IPS-18a (cell line): Measurements from ENCODE around the gene PEX10.

Experiments used
- H3K27ac ChIP-seq: one replicate; pipeline ENCODE4 v1.5.1; 2013; ENCODE audit warnings: low read length
- H3K27me3 ChIP-seq: one replicate; pipeline ENCODE4 v1.6.1; 2013; ENCODE audit warnings: mild to moderate bottlenecking, low read length; ENCODE audit not compliant: control insufficient read depth, insufficient read depth
- H3K36me3 ChIP-seq: one replicate; pipeline ENCODE4 v1.6.1; 2013; ENCODE audit warnings: low read depth, low read length; ENCODE audit not compliant: control insufficient read depth
- H3K4me1 ChIP-seq: one replicate; pipeline ENCODE4 v1.6.1; 2013; ENCODE audit warnings: low read depth, low read length; ENCODE audit not compliant: control insufficient read depth
- H3K4me3 ChIP-seq: one replicate; pipeline ENCODE4 v1.5.1; 2013; ENCODE audit warnings: low read length
- H3K9ac ChIP-seq: one replicate; pipeline ENCODE4 v1.6.1; 2013; ENCODE audit warnings: mild to moderate bottlenecking, low read length, moderate library complexity
- H3K9me3 ChIP-seq: one replicate; pipeline ENCODE4 v1.6.1; 2013; ENCODE audit warnings: low read depth, low read length; ENCODE audit not compliant: control insufficient read depth

Gene PEX10

DNA sequence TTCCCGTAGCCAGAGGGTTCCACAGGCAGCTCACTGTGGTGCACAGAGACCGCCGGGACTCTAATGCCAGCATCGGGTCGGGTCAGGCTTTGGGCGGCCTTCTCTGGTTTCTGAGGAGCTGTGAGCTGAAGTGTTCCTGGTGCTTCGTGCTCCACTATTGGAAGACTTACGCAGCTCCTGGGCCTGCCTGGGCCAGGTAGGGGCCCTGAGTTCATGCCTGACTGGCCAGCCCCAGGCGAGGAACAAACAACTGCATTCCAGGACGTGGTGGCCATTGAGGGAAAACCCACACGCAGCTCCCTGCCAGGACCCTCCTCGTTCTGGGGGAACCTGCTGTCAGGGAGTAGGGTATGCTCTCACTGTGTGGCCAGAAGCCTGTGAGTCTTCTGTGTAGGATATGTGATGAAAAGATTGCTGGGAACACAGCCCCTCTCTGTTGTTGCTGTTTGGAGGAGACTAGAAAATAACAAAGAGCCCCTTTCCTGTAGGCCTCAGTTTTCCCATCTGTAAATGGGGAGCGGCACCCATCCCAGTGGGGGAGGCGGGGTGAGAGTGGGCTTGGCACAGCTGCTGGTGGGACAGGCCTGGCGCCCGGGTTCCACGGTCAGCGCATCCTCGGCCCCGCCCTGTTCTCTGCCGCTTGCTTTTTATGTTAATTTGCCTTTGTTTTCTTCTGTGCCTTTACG, 12.3 kb downstream of the PEX10 start:
- H3K36me3 ChIP-seq, result peaks cover 34% of the 10 kb centered on the region
- H3K4me1 ChIP-seq, result no peaks in the 10 kb centered on the region
- H3K9me3 ChIP-seq, result no peaks in the 10 kb centered on the region
- H3K4me3 ChIP-seq, result no peak overlapping the region
- no peak overlapping the region for H3K9ac ChIP-seq
- H3K27ac ChIP-seq, result no peak overlapping the region
- no peaks in the 10 kb centered on the region for H3K27me3 ChIP-seq

DNA sequence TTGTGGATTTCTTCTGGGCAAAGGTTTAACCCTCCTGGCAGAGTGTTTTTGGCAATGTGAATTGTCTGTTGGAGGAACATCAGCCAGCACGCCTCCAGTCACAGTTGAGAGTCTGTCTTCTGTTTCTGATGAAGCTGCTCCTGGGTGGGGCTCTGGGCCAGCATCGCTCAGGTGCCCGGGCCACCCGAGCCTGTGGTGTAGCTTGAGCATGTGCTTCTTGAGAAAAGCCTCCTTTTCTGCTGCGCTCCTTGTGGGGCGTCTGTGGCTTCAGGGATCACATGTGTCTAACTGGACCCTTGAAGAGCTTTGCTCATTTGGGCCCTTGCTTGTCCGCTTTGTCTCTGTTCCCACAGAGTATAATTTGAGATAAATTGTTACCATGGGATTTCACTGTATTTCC, 13.5 kb downstream of the PEX10 start:
- Histone ChIP-seq H3K9me3 (no peaks in the 10 kb centered on the region), H3K9ac (no peak overlapping the region), H3K4me1 (no peaks in the 10 kb centered on the region), H3K4me3 (no peak overlapping the region), H3K36me3 (peaks cover 23% of the 10 kb centered on the region), H3K27me3 (no peaks in the 10 kb centered on the region), H3K27ac (no peak overlapping the region)

DNA sequence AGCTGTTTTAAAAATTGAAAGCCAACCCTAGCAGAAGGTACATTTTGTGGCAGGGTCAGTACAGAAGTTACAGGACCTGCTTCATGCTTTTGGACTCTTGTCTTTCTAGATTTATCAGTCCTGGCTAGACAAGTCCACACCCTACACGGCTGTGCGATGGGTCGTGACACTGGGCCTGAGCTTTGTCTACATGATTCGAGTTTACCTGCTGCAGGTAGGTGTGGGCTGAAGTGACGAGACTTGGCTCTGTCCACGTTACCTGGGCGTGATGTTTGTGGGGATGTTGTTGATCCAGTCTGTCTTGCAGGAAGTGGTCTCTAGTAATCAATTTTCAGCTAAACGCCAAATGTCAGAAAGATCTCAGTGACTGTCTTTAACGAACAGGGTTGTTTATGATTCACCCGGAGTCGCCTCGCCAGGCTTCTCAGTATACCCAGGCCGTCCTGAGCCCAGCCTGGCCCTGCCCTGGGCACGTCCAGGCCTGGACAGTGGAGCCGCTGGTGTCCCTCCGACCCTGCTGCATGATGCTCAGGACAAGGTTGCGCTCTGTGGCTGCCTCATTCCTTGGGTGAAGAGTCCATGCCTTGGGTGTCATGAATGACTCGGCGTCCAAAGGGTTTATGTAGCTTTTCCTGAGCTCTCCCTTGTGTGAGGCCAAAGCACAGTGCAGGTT, 15.2 kb downstream of the PEX10 start:
- H3K27ac ChIP-seq, result no peak overlapping the region
- no peak overlapping the region for H3K9ac ChIP-seq
- H3K4me3 ChIP-seq, result no peak overlapping the region
- peaks cover 4% of the 10 kb centered on the region for H3K4me1 ChIP-seq
- H3K9me3 ChIP-seq, result no peaks in the 10 kb centered on the region
- no peaks in the 10 kb centered on the region for H3K27me3 ChIP-seq
- peaks cover 17% of the 10 kb centered on the region for H3K36me3 ChIP-seq

DNA sequence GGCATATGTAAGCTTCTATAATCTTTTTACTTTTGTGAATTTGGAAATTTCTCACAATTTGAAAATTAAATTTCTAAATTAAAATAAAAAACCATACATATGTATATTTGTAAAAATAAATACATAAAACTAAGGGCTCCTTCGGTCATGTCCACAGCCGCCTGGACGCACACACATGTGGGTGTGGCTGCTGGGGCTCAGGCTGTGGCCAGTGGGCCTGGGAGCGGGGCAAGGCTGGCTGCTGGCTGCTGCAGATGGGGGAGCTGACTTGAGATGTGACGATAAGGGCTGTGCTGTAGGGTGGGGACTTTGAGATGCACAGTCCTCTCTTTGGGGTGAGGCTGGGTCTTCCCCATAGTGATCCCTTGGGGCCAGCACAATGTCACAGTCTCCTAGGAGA, 15.9 kb downstream of the PEX10 start:
- H3K9me3 ChIP-seq, result no peaks in the 10 kb centered on the region
- no peak overlapping the region for H3K4me3 ChIP-seq
- H3K27me3 ChIP-seq, result no peaks in the 10 kb centered on the region
- no peak overlapping the region for H3K27ac ChIP-seq
- no peak overlapping the region for H3K9ac ChIP-seq
- H3K36me3 ChIP-seq, result peaks cover 17% of the 10 kb centered on the region
- H3K4me1 ChIP-seq, result peaks cover 4% of the 10 kb centered on the region

DNA sequence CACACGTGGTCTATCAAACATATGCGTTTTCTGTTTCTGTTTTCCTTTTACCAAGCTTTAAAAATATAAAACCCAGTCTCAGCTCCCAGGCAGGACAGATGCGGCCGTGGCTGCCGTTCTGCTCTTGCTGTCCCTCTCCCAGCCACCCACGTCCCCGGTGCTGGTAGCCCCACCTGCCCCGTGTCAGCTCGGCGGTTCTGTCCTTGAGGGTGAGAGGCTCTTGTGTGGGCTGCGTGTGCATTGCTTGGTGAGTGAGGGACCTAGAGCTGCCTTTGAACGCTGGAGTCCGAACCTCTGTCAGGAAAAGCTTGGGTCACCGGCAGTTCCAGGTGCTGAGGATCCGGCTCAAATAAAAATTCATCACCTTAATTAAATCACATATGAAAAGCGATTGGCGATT, 16.3 kb downstream of the PEX10 start:
- peaks cover 17% of the 10 kb centered on the region for H3K36me3 ChIP-seq
- no peak overlapping the region for H3K27ac ChIP-seq
- no peak overlapping the region for H3K4me3 ChIP-seq
- no peaks in the 10 kb centered on the region for H3K27me3 ChIP-seq
- no peaks in the 10 kb centered on the region for H3K9me3 ChIP-seq
- H3K4me1 ChIP-seq, result peaks cover 4% of the 10 kb centered on the region
- H3K9ac ChIP-seq, result no peak overlapping the region

DNA sequence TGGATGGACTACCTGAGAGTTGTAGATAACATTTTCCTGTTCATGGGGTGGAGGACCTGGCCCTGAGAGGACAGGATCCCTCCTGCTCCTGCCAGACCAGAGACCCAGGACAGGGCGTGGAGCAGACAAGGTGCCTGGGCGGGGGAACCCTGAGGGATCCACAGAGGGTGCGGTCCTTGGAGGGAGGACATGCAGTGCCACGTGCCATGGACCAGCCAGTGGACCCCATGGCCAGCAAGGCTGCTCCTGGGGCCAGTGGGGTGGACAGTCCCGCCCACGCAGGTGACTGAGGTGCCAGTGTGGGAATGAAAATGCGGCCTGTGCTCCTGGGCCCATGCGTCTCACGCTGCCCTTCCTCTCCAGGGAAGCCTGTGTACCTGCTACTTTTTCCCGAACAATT, 17.1 kb downstream of the PEX10 start:
- peaks cover 17% of the 10 kb centered on the region for H3K36me3 ChIP-seq
- no peak overlapping the region for H3K9ac ChIP-seq
- no peak overlapping the region for H3K4me3 ChIP-seq
- no peaks in the 10 kb centered on the region for H3K9me3 ChIP-seq
- H3K27ac ChIP-seq, result no peak overlapping the region
- peaks cover 4% of the 10 kb centered on the region for H3K4me1 ChIP-seq
- no peaks in the 10 kb centered on the region for H3K27me3 ChIP-seq

DNA sequence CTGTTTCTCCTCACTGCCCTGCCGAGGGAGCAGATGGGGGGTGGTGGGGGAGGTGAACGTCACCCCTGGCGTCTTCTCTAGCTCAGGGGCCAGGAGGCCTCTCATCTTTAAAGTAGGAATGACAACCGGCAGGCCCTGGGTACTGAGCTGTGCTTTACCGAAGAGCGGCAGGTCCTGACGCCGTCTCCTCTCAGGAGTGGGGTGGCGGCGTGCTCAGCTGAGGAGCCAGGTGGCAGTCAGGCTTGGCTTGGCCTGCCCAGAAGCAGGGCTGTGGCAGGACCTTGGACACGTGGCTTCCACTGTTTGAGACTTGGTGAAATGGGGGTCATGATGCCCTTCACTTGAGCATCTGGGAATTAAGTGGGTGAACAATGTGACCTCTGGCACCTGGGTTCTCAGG, 17.6 kb downstream of the PEX10 start:
- Histone ChIP-seq H3K4me3 (no peak overlapping the region), H3K9ac (no peak overlapping the region), H3K27me3 (no peaks in the 10 kb centered on the region), H3K9me3 (no peaks in the 10 kb centered on the region), H3K27ac (no peak overlapping the region), H3K4me1 (peaks cover 4% of the 10 kb centered on the region), H3K36me3 (peaks cover 17% of the 10 kb centered on the region)

DNA sequence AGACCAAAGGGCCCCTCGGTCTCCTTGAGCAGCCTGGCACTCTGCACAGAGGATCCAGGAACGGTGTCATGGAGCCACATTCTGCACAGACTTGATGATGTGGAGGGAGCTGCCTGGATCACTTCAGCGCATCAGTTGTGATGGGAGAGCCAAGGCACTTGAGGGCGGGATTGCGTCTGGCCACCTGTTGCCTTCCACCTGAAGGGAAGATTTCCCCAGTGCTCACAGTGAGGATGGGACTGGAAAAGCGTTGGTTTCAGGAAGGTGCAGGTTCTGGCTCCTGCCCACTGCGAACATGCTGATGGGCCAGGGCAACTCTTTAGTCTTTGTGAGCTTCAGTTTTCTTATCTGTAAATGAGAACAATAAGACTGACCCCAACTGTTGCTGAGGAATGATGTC, 18.1 kb downstream of the PEX10 start:
- peaks cover 17% of the 10 kb centered on the region for H3K36me3 ChIP-seq

DNA sequence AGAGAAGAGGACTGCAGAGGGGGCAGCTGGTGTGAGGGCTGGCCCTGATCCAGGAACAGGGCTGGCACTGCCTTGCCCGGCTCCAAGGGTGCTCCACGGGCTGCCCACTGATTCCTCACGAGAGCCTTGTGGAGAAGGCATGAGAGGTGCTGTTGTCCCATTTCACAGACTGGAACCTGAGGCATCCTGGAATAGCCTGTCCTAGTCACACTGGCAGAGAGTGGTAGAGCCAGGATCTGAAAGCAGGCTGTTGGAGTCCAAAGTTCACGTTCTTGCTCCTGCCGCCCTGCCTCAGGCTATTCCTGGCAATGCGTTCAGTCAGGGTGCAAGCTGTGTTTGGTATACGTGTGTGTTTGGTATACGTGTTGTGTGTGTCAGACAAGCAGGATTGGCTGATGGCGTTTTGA, 18.9 kb downstream of the PEX10 start:
- Histone ChIP-seq H3K9ac (no peak overlapping the region), H3K4me1 (peaks cover 4% of the 10 kb centered on the region), H3K36me3 (peaks cover 14% of the 10 kb centered on the region), H3K27me3 (no peaks in the 10 kb centered on the region), H3K27ac (no peak overlapping the region), H3K9me3 (no peaks in the 10 kb centered on the region), H3K4me3 (no peak overlapping the region)

More for the DNA sequence above, 18.1 kb downstream of the PEX10 start:
- no peak overlapping the region for H3K9ac ChIP-seq
- no peak overlapping the region for H3K4me3 ChIP-seq
- no peaks in the 10 kb centered on the region for H3K27me3 ChIP-seq
- peaks cover 4% of the 10 kb centered on the region for H3K4me1 ChIP-seq
- no peaks in the 10 kb centered on the region for H3K9me3 ChIP-seq
- H3K27ac ChIP-seq, result no peak overlapping the region

DNA sequence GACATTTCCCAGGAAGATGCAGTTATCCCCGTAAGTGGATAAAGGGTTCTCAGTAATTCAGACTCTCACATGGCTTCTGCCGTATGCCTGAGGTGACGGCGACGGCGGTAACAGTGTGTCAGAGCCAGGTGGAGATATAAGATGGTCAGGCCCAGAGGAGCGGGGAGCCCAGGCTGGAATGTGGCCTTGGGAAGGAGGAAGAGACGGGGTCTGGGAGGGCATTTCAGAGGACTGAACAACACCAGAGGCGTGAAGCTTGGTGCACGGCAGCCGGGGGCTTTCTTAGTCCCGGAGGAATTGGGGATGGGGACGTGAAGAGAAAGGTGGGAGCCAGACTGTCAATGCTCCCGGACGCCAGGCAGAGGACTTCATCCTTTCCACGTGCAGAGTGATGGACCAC, 19.7 kb downstream of the PEX10 start:
- peak overlapping the region; percentile 84 for H3K4me3 ChIP-seq
- H3K27me3 ChIP-seq, result no peaks in the 10 kb centered on the region
- peak overlapping the region; percentile 49 for H3K9ac ChIP-seq
- no peak overlapping the region for H3K27ac ChIP-seq
- H3K9me3 ChIP-seq, result no peaks in the 10 kb centered on the region
- H3K36me3 ChIP-seq, result peaks cover 14% of the 10 kb centered on the region
- H3K4me1 ChIP-seq, result peaks cover 4% of the 10 kb centered on the region

DNA sequence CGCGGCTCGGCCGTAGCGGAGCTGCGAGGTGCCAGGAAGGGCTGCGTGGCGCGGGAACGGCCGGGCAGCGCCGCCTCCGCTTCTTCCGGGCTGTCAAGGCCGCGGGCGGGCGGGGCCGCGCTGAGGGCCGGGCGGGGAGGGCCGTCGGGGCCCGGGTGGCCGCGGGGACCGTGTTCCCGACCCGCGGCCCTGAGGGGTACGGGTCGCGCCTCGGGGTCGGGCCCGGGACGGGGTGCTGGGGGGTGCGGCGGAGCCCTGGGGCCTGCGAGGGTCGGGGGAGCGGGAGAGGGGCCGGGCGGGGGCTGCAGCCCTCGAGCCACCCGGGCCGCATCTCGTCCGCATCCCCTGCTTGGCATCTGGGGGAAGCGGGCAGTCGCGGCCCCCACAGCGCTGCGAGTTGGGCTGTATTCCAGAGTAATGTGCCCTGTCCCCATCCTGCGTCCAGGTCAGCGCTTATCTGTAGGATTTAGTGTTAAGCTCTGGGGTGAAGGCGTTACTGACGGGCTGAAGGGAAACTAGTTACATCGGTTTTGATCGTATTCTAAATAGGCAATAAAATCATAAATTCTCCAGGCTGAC, 20.3 kb downstream of the PEX10 start:
- Histone ChIP-seq H3K36me3 (peaks cover 10% of the 10 kb centered on the region), H3K27me3 (no peaks in the 10 kb centered on the region), H3K27ac (no peak overlapping the region), H3K4me1 (peaks cover 4% of the 10 kb centered on the region), H3K4me3 (peak overlapping the region; percentile 84), H3K9ac (peak overlapping the region; percentile 49), H3K9me3 (no peaks in the 10 kb centered on the region)
